OCI-LY1 (cell line): ENCODE measurements around the gene PCDHGB4.

ENCODE experiments used
- CTCF ChIP-seq: fragments of 200-600 bp; sonication (generic), shearing (Covaris generic); IDR thresholded peaks from 2 replicates; pipeline ENCODE4 v1.5.1; 2017; ENCODE audit warnings: mild to moderate bottlenecking, antibody characterized with exemption, low read length, moderate library complexity, mixed read lengths
- EZH2 ChIP-seq: fragments of 200-600 bp; sonication (generic), shearing (Covaris generic); IDR thresholded peaks from 2 replicates; pipeline ENCODE4 v1.8.0; 2017; ENCODE audit warnings: borderline replicate concordance, mixed run types, mild to moderate bottlenecking, antibody characterized with exemption, low read length, moderate library complexity, mixed read lengths

- no peak for TF ChIP-seq CTCF
- TF ChIP-seq EZH2, result no peak
These were observed 30.5 kb upstream of the PCDHGB4 start for GRCh38 chr5:141356950-141357349.
